ENCODE measurements around the gene ASPSCR1. TPM values are rescaled to one million over a fixed set of nuclear protein-coding genes. Genes with fewer than 3 reads are reported as not detected.

ASPSCR1 gene
- total and polyA plus RNA-seq, 10 of the 15 experiments (the other 5 are each of a cell fraction or from before 2014, with no cell fraction given), result 1.5 to 48.4 (median 25.4) TPM

GRCh38 chr17:81995463-81996231 lies 18.2 kb downstream of the ASPSCR1 start (continued):
- TF ChIP-seq CTCF (IDR thresholded peaks at IDR 0.05 in 2 of 3, conservative IDR thresholded peaks at IDR 0.05 in 1 of 3; ENCODE audit: control insufficient read depth in 2 of 3, extremely low read depth in 1 of 3, insufficient read depth in 1 of 3, low read depth in 3 of 3, low read length in 3 of 3) (no peak), E2F4 (IDR thresholded peaks at IDR 0.05; ENCODE audit: low read depth, low read length) (no peak), MEF2A (IDR thresholded peaks at IDR 0.05; ENCODE audit: insufficient read depth, low read depth, low read length) (no peak), WRNIP1 (IDR thresholded peaks at IDR 0.05; ENCODE audit: borderline replicate concordance, low read depth, low read length) (no peak), BACH1 (IDR thresholded peaks at IDR 0.05; ENCODE audit: borderline replicate concordance) (no peak), CREM (IDR thresholded peaks at IDR 0.05; ENCODE audit: low read depth) (no peak), MXI1 (IDR thresholded peaks at IDR 0.05; ENCODE audit: low read depth, low read length) (no peak), POLR2A (IDR thresholded peaks at IDR 0.05; ENCODE audit: low read depth, low read length) (no peak; the same call in 1 of the 2 replicates)

- H3K4me3 ChIP-seq, result no peak overlapping the region
- TF ChIP-seq TARDBP (IDR thresholded peaks at IDR 0.05; ENCODE audit: borderline replicate concordance), result no peak
- no peak for TF ChIP-seq STAT1 (conservative IDR thresholded peaks at IDR 0.05)
- TF ChIP-seq POLR2AphosphoS2 (IDR thresholded peaks at IDR 0.05; ENCODE audit: low read depth, low read length), result no peak
- TF ChIP-seq MTA3 (IDR thresholded peaks at IDR 0.05; ENCODE audit: borderline replicate concordance, low read length), result no peak
- TF ChIP-seq YBX1 (IDR thresholded peaks at IDR 0.05), result no peak
- TF ChIP-seq HDAC2 (IDR thresholded peaks at IDR 0.05), result no peak
- 90% methylated on average over 25 of the region's 28 CpGs for WGBS (ENCODE audit: insufficient coverage, insufficient replicate concordance, low lambda C conversion rate, missing lambda C conversion rate)
- RAD21 ChIA-PET (ENCODE audit: unreplicated experiment), result no interaction called here
- ATAC-seq, result no peak
- H3K4me1 ChIP-seq (ENCODE audit: control insufficient read depth, insufficient read depth, low read length), result no peaks in the 10 kb centered on the region
- H3K9ac ChIP-seq (ENCODE audit: control insufficient read depth, insufficient read depth, low read length), result no peak overlapping the region
- CTCF ChIA-PET, result no interaction called here
- intact Hi-C loops (cut with micrococcal nuclease; ENCODE audit: unreplicated experiment), result no loop called here
- no peaks in the 10 kb centered on the region for H4K20me1 ChIP-seq (ENCODE audit: control insufficient read depth, insufficient read depth)
- BruUV-seq (replicated peaks), result no TSS peak
- no peaks in the 10 kb centered on the region for H3K9me3 ChIP-seq (replicated peaks; ENCODE audit: control insufficient read depth, insufficient read depth, low read length)
- H3K27me3 ChIP-seq (replicated peaks in 1 of 2; ENCODE audit: control insufficient read depth in 2 of 2, insufficient read depth in 2 of 2, low read length in 1 of 2), result no peaks in the 10 kb centered on the region
- SMC1A ChIA-PET (ENCODE audit: uncharacterized antibody, unreplicated experiment), result interaction anchor here (0.6 kb wide), 1 partner anchor 42 kb away, joined by 4 read pairs; no protein-coding TSS in a partner anchor
- in situ Hi-C loops (cut with MboI), result no loop called here
- H2AFZ ChIP-seq (ENCODE audit: control insufficient read depth, low read depth, low read length), result no peak overlapping the region
- H3K4me2 ChIP-seq (ENCODE audit: control insufficient read depth, insufficient read depth), result no peak overlapping the region
- peaks cover 0 to 3% of the 10 kb centered on the region in 2 experiments; a peak in 3 of 4 replicates for H3K36me3 ChIP-seq (ENCODE audit: control insufficient read depth in 2 of 2, insufficient read depth in 2 of 2, low read length in 1 of 2)
- POLR2A ChIA-PET, result no interaction called here
- no peaks in the 10 kb centered on the region for H3K79me2 ChIP-seq (ENCODE audit: control insufficient read depth, insufficient read depth, low read length)
- FAIRE-seq, result no peak
- no peak overlapping the region for H3K27ac ChIP-seq (ENCODE audit: control insufficient read depth, insufficient read depth)
- DNase-seq (ENCODE audit: low read depth, low spot score), result no peak
Observed at GRCh38 chr17:81996232-81996756, 18.9 kb downstream of the ASPSCR1 start.
